ENCODE data around the gene TOP2B.
A peak's percentile ranks its signal among the peaks of the same experiment; 100 is the strongest.

Gene TOP2B, protein sequence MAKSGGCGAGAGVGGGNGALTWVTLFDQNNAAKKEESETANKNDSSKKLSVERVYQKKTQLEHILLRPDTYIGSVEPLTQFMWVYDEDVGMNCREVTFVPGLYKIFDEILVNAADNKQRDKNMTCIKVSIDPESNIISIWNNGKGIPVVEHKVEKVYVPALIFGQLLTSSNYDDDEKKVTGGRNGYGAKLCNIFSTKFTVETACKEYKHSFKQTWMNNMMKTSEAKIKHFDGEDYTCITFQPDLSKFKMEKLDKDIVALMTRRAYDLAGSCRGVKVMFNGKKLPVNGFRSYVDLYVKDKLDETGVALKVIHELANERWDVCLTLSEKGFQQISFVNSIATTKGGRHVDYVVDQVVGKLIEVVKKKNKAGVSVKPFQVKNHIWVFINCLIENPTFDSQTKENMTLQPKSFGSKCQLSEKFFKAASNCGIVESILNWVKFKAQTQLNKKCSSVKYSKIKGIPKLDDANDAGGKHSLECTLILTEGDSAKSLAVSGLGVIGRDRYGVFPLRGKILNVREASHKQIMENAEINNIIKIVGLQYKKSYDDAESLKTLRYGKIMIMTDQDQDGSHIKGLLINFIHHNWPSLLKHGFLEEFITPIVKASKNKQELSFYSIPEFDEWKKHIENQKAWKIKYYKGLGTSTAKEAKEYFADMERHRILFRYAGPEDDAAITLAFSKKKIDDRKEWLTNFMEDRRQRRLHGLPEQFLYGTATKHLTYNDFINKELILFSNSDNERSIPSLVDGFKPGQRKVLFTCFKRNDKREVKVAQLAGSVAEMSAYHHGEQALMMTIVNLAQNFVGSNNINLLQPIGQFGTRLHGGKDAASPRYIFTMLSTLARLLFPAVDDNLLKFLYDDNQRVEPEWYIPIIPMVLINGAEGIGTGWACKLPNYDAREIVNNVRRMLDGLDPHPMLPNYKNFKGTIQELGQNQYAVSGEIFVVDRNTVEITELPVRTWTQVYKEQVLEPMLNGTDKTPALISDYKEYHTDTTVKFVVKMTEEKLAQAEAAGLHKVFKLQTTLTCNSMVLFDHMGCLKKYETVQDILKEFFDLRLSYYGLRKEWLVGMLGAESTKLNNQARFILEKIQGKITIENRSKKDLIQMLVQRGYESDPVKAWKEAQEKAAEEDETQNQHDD (N-terminal part only)

DNA sequence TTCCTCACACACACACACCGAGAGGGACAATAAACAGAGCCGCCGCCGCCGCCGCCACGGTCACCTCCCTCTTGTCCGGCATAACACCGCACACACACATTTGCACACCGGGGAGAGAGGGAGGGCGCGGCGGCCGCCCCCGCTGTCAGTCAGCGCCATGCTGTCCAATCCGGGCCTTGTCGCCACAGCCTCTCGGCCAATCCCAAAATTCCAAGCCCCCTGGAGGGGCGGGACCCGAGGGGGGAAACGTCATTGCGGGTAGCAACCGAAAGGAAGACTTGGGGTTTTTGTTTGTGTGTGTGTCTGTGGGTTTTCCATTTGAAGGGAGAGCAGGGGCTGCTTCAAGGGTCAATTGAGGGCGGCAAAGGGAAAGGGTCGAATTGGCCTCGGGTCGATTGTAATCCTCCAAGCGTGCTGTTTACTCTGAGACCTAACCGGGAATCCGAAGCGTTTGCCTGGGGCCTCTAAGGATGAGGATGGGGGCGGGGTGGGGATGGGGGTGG lies at the start of gene TOP2B:
TOP2B (minus strand) TSS at position 96 of the 503 bp plus-strand sequence. CDS start 610 bp downstream, outside the sequence.
- DNase-seq (ENCODE audit: low read depth) = peak; percentile 80

DNA sequence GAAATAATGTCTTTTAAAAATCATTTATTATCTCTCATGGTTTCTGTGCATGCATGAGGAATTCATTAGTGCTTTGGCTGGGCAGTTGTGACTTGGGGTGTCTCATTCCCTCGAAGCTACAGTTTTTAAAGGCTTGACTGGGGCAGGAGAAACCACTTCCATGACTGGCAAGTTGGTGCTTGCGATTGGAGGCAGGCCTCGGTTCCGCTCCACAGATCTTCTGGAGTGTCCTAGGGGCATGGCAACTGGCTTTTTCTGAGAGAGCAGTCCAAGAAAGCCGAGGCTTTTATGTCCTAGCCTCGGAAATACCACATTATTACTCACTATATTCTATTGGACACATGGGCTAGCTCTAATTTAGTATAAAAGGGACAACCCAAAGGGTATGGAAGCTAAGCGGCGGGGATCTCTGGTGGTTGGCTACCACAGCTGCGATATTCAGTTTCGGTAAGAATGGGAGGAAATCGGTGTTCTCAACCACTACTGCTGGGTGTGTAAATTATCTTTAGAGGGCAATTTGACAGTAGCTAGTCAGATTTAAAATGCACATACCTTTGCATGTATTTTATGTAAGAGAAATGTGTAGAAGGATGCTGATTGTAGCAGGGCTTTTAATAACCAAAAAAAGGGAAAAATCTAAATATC lies 48.8 kb upstream of the TOP2B start:
- DNase-seq (ENCODE audit: low read depth) = no peak

DNA sequence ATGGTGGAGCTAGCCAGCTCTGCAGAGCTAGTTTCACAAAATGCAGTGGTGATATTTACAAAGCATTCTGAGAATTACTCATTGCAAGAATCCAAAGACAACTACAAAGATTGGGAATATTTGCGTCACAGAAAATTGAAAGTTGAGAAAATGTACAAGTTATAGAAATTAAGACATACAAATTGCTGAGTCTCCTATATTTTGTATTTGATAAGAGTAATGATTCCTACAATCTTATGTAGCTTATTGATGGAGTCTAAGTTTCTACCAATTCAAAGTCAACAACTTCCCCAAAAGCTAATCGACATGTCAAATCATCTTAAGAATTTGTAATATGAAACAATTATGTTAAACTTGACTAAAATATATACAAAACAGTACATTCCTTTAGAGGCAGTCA lies 46.4 kb upstream of the TOP2B start:
- no peak for DNase-seq (ENCODE audit: low read depth)

DNA sequence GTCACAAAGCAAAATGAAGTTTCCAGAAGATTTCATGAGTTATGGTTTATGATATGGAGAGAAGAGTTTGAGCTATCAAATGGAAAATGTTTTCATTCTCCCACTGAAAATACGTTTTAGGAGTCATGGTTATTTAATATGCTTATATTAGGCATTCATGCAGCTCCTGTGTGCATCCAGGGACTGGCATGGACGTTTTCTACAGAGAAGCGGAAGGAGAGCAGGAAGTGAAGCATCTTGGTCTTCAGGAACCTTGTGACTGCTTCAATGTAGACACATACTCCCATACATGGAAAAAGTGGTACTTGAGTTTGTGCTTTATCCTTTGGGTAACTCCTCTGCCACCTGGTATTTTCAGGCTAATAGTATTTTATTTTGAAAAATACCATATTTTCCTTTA lies 43.3 kb upstream of the TOP2B start:
- no peak for DNase-seq (ENCODE audit: low read depth)

DNA sequence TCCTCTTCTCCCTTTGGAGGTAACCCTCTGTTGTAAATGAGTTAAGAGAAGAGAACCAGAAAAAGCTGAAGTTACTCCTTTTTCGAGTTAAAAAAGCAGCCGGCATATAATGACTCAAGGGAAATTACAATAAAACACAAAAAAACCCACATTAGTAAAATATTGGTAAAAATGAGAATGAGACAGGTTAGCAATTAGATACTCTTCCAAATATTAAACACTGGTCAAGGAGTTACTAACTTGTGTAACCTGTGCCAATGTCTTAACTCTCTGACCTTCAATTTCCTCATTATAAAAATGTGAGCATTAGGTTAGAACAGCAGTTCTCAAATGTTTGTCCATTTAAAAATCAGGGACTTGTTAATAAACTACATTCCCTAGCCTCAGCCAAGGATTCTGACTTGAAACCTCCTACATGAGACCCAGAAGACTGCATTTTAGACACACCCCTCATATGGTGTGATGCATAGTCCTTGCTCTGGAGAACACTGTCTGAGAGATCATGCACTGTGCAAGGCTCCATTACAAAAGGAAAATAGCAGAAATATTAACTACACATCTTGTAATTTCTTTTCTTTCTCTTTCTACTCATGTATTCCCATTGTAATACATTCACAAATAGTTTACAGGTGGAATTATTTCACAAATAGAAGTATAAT lies 42.7 kb upstream of the TOP2B start:
- no peak for DNase-seq (ENCODE audit: low read depth)

DNA sequence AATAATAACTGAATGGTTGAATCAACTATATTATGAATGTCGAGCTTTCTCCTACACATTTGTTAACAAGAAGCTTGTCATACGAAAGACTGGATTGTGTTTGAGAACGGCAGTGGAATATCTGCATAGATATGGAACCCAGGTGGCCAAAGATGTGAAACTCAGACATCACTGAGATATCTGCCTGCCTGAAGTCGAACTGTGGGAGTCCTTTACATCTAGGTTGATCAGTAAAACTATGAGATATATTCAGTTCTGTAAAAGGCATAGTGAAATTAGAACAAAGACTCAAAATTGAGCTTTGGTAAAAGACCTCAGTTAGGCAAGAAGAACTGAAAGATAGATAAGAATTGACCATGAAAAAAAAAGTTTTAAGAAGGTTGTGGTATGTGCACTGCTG lies 41.5 kb upstream of the TOP2B start:
- DNase-seq (ENCODE audit: low read depth) = no peak

DNA sequence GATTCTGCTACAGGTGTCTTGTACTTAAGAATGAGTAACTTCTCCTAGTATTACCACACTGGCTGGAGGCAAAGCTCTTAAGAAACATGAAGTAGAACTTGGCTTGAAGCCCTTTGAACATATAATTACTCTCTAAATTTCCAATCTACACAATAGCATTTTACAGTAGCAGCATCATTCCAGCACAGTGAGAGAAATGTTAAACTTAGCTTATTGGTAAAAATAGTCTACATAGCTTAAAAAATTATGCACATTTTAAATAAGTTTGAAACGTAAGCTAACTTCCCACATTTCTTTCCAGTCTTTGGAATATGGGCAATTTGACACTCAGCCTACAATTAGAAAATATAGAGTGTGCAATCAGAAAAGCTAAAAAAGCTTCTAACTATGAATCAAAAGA lies 32.8 kb upstream of the TOP2B start:
- DNase-seq (ENCODE audit: low read depth) = no peak

DNA sequence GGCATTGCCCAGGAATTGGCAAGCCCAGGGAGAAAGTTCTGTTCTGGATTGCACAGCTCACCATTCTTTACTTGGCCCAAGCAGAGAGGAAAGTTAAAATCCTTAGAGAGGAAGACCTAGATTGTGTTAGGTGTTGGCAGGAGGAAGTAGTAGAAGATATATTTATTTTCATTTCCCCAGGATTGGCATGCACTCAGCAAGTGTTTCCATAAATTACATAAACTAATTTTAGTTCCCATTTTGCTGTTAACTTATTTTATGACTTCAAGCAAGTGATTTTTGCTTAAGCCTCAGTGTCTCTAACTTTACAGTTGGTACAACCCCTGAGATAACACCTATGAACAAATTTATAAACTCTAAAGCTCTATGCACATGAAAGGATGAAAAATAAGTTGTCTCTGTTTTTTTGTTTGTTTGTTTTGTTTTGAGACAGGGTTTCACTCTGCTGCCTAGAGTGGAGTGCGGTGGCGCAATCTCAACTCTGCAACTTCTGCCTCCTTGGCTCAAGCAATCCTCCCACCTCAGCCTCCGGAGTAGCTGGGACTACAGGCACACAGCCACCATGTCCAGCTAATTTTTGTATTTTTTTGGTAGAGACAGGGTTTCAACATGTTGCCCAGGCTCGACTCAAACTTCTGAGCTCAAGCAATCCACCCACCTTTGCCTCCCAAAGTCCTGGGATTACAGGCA lies 31.2 kb upstream of the TOP2B start:
- no peak for DNase-seq (ENCODE audit: low read depth)

DNA sequence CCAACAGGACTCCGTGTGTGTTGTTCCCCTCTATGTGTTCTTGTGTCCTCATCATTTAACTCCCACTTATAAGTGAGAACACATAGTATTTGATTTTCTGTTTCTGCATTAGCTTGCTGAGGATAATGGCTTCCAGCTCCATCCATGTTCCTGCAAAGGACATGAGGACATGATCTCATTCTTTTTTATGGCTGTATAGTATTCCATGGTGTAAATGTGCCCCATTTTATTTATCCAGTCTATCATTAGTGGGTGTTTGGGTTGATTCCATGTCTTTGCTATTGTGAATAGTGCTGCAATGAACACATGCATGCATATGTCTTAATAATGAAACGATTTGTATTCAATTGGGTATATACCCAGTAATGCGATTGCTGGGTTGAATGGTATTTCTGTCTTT lies 28.5 kb upstream of the TOP2B start:
- no peak for DNase-seq (ENCODE audit: low read depth)

DNA sequence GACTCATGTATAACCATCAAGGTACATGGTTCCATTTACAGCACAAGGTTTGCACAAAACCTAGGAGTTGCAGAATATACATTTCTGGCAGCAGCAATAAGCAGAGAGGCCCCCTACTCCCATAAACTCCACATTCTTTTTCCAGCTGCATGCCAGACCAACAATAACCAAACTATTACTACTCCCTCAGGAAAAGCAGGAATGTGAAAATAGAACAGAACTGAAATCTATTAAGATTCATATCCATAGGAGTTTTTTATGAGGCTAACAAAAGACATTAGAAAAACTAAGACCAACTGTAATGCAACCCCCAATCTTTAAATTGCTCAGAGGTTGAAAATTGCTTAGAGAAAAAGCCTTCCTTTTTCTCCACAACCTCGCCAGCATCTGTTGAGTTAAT lies 27.6 kb upstream of the TOP2B start:
- DNase-seq (ENCODE audit: low read depth) = no peak

DNA sequence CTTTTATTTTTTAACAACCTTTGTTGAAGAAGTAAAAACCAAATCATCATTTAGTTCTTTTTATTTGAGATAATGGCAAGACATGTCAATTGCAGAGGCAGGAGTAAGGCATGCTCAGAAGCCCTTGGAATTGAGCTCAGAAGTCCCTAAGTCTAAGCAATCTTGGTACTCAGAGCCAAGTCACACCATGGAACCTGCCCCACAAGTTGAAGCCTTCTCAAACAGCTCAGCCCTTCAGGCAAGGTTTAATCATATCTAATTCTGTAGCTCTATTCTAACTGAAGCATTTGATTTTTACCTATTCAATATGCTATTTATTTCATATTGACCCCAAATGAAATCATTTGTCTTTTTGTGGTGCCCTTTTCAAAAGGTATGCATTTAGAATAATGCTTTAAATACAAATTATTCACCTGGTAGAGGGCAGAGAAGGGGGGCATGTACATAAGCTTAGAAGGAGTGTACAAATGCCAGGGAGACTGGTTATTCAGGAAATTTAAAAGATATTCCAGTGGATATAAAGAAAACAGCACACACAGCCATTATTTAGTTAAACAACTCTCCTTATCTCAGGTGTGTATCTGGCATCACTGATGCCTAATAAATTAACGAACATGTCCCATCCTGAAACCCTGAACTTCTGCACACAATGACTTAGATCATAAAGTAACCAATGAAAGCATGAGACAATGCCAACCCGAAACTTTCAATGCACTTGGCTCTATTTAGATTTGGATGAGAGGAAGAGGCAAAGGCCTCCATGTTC lies 26.2 kb upstream of the TOP2B start:
- no peak for DNase-seq (ENCODE audit: low read depth)

DNA sequence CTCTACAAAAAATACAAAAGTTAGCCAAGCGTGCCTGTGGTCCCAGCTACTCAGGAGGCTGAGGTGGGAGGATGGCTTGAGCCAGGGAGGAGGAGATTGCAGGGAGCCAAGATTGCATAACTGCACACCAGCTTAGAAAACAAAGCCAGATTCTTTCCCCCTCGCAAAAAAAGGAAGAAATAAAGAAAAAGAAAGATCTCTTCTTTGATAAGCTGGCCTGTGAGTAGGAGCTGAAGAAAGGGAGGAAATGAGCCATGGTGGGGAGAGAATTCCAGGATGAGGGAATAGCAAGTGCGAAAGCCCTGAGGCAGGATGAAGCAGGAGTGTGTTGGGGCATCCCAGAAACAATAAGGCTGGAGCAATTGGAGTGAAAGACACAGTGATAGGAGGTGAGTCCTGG lies 24.5 kb upstream of the TOP2B start:
- no peak for DNase-seq (ENCODE audit: low read depth)

DNA sequence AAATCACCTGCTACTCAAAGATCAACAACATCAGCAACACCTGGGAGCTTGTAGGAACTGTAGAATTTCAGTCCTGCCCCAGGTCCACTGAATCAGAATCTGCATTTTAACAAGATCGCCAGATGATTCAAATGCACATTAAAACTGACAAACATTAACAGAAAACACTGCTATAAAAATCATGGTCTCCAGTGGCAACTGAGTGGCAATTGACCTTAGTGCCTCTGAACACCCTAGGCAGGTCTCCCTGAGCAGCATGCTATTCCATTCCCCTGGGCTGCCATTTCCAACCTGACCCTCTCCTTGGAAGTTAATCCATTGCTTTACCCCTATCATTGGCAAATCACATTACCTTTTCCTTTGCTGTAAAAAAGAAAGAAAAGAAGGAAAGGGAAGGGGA lies 23.0 kb upstream of the TOP2B start:
- no peak for DNase-seq (ENCODE audit: low read depth)

DNA sequence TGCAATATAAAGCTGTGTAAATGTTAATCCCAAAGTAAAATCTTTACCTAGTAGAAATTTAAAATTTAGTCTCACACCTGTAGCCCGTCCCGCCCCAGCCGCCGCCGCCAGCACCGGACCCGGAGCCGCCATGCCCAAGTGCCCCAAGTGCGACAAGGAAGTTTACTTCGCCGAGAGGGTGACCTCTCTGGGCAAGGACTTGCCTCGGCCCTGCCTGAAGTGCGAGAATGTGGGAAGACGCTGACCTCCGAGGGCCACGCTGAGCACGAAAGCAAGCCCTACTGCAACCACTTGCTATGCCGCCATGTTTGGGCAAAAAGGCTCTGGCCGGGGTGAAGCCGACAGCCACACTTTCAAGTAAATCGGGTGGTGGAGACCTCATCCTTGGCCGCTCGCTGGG lies 22.1 kb upstream of the TOP2B start:
- DNase-seq (ENCODE audit: low read depth) = no peak

DNA sequence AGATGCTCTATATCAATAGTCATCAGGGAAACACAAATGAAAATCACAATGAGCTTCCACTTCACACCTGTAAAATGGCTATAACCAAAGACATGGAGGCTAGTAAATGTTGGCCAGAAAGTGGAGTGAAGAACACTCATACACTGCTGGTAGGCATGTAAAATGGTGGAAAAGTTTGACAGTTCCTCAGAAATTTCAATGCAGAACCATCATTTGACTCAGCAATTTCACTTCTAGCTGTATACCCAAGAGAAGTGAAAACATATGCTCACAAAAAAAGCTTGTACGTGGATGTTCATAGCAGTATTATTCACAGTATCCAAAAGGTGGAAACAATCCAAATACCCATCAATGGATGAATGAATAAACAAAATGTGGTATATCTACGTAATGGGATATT lies 19.2 kb upstream of the TOP2B start:
- DNase-seq (ENCODE audit: low read depth) = no peak

DNA sequence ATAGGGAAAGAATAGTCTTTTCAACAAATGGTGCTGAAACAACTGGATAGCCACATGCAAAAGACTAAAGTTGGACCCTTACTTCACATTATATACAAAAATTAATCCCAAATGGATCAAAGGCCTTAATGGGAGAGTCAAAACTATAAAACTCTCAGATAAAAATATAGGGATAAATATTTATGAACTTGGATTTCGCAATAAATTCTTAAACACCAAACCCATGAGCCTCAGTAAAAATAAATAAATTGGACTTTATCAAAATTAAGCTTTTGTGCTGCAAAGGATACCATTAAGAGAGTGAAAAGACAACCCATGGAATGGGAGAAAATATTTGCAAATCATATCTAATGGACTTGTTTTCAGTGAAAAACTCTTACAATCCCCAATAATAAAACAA lies 18.7 kb upstream of the TOP2B start:
- no peak for DNase-seq (ENCODE audit: low read depth)

DNA sequence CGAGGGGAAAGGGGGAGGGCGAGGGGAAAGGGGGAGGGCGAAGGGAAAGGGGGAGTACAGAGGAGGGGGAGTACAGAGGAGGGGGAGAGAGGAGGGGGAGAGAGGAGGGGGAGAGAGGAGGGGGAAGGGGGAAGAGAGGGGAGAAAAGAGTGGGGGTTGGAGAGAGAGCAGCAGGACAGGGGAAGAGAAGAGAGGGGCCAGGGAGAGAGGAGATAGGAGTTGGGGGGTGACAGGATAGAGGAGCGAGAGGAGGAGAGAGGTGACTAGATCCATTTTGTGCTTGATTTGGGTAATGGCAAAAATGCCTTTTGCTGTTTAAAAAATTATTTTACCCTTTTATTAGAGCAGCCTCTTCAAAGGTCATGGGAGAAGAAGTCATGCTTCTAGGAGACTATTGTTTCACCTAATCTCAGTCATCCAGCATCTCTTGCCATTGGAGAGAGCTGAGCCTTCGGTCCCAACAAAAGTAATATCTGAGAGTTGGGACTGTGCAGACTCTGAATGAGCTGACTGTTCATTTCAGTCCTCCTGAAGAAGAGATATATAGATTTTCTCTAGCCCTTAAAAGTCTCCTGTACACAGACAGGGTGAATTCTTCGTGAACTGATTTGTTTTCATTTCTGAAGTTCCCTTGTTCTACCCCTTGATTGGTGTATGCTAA lies 15.1 kb upstream of the TOP2B start:
- DNase-seq (ENCODE audit: low read depth) = no peak

DNA sequence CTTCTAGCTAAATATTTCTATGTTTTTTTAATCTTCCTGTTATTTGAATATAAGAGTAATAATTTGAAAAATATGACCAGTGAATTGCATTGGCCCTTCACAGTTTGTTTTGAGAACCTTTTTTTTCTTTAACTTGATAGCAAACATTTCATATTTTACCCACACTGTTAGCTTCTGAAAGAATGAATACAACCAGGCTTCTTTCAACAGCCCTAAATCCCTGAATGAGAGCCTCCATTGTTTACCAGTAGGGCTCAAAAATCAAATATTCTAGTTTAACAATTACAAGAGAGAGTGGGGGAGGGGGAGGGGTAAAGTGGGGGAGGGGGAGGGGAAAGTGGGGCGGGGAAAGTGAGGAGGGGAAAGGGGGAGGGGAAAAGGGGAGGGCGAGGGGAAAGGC lies 14.5 kb upstream of the TOP2B start:
- no peak for DNase-seq (ENCODE audit: low read depth)

DNA sequence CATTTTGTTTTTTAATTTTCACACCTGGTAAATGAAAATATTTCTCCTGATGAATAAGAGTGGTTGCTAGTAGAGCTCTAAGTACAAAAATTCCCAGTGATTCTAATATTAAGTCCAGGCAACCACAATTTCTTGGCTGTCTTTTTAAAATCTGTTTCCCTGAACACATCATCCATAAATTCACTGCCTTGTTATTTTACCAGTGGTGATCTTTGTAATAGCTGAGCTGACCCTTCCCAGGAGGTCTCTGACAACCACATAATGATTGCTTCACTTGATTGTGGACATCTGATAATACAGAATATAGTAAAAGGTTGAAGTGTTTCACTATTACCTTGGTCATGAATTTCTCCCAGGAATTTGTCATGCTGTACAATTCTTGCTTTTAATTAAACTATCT lies 13.9 kb upstream of the TOP2B start:
- no peak for DNase-seq (ENCODE audit: low read depth)

DNA sequence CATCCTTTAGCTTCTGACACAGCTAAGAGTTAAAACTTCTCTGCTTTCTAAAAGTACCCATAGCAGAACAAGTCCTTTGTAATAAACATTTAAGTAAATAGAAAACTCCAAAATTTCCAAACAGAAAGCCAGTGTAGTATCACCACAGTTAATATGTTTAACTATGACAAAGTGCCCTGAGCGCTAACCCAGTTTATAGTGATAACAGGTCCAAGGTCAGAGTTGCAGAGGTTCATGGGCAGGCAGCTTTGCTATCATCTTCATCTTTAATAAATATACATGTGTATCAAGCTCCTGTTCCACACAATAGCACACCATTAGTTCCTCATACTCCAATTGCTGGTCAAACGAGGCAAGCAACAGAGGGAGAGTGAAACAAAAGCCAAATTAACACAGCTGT lies 12.4 kb upstream of the TOP2B start:
- DNase-seq (ENCODE audit: low read depth) = no peak

All from GM04503 (cell line).